Fibroblast of lung (primary cell): Measurements from ENCODE around the gene BZW1. TPM values are rescaled to one million over a fixed set of nuclear protein-coding genes. Genes with fewer than 3 reads are reported as not detected.

Experiments used
- DNase-seq, 2 donors: peaks; one replicate each; pipeline versions ENCODE4 v3.0.0 to v3.0.0-alpha.2; 2010; ENCODE audit warnings: low read depth in 2 of 2
- H2AFZ ChIP-seq: 2 replicates; pipeline ENCODE4 v1.5.1; 2012; ENCODE audit warnings: low read length, control low read depth, inconsistent platforms
- H3K27ac ChIP-seq: 2 replicates; pipeline ENCODE4 v1.5.1; 2011; ENCODE audit warnings: low read length, control low read depth; ENCODE audit not compliant: insufficient read depth
- H3K27me3 ChIP-seq: 2 replicates; pipeline ENCODE4 v1.5.1; 2011; ENCODE audit warnings: mild to moderate bottlenecking, low read length; ENCODE audit not compliant: control insufficient read depth, insufficient read depth
- H3K36me3 ChIP-seq: 2 replicates; pipeline ENCODE4 v1.5.1; 2011; ENCODE audit warnings: low read length; ENCODE audit not compliant: control insufficient read depth, insufficient read depth
- H3K4me1 ChIP-seq: 2 replicates; pipeline ENCODE4 v1.5.1; 2011; ENCODE audit warnings: low read length; ENCODE audit not compliant: control insufficient read depth, insufficient read depth; ENCODE audit errors: extremely low read depth
- H3K4me2 ChIP-seq: 2 replicates; pipeline ENCODE4 v1.5.1; 2011; ENCODE audit warnings: low read length, control low read depth; ENCODE audit not compliant: insufficient read depth; ENCODE audit errors: extremely low read depth
- H3K4me3 ChIP-seq, 4 experiments: fragments of 200-600 bp in 1 of 4; sonication (generic) in 1 of 4; replicated peaks in 1 of 4; 2 replicates each; pipeline ENCODE4 v1.5.1; 2011 to 2016; ENCODE audit warnings: low read length in 4 of 4, low read depth in 3 of 4, mild to moderate bottlenecking in 3 of 4, control low read depth in 2 of 4, inconsistent platforms in 1 of 4, mixed read lengths in 1 of 4; ENCODE audit not compliant: insufficient read depth in 1 of 4; ENCODE audit errors: control extremely low read depth in 1 of 4
- H3K79me2 ChIP-seq: 2 replicates; pipeline ENCODE4 v1.5.1; 2012; ENCODE audit warnings: mild to moderate bottlenecking, low read length, inconsistent platforms; ENCODE audit not compliant: control insufficient read depth, insufficient read depth
- H3K9ac ChIP-seq: 2 replicates; pipeline ENCODE4 v1.5.1; 2011; ENCODE audit warnings: mild to moderate bottlenecking, low read length, control low read depth; ENCODE audit not compliant: insufficient read depth
- H3K9me3 ChIP-seq: 2 replicates; pipeline ENCODE4 v1.5.1; 2012; ENCODE audit warnings: low read depth, low read length; ENCODE audit not compliant: control insufficient read depth, insufficient read depth
- H4K20me1 ChIP-seq: 2 replicates; pipeline ENCODE4 v1.5.1; 2011; ENCODE audit warnings: low read length; ENCODE audit not compliant: control insufficient read depth, insufficient read depth; ENCODE audit errors: extremely low read depth
- EZH2 ChIP-seq: IDR thresholded peaks from 2 replicates; pipeline ENCODE4 v1.5.1; 2012; ENCODE audit warnings: low read length, control low read depth, mild to moderate bottlenecking; ENCODE audit errors: missing control alignments
- polyA plus RNA-seq, 2 donors: library from polyadenylated mRNA; depleted of rRNA in 1 of 2; stranded (reverse) in 1 of 2; unstranded in 1 of 2; fragments of >200 nt; gene quantifications; 2 replicates each; pipeline ENCODE4 v1.2.1, GENCODE V29; 2011 to 2012; ENCODE audit warnings: missing spikeins in 1 of 2
- total RNA-seq: library from RNA; depleted of rRNA; stranded (reverse); fragments of >200 nt; gene quantifications from 2 replicates; pipeline ENCODE4 v1.2.1, GENCODE V29; 2014
- TF ChIP-seq, protein P1 (sequence below), 2 donors: IDR thresholded peaks in 1 of 2; conservative IDR thresholded peaks in 1 of 2; 1 replicate in 1 of 2; 2 replicates in 1 of 2; pipeline ENCODE4 v1.5.1; 2011 to 2012; ENCODE audit warnings: low read length in 2 of 2, control low read depth in 1 of 2, inconsistent platforms in 1 of 2, low read depth in 1 of 2, mild to moderate bottlenecking in 1 of 2

Gene BZW1
- total and polyA plus RNA-seq, 2 donors (not counting 1 experiment from before 2014, with no cell fraction given) = 325 to 425 TPM

DNA sequence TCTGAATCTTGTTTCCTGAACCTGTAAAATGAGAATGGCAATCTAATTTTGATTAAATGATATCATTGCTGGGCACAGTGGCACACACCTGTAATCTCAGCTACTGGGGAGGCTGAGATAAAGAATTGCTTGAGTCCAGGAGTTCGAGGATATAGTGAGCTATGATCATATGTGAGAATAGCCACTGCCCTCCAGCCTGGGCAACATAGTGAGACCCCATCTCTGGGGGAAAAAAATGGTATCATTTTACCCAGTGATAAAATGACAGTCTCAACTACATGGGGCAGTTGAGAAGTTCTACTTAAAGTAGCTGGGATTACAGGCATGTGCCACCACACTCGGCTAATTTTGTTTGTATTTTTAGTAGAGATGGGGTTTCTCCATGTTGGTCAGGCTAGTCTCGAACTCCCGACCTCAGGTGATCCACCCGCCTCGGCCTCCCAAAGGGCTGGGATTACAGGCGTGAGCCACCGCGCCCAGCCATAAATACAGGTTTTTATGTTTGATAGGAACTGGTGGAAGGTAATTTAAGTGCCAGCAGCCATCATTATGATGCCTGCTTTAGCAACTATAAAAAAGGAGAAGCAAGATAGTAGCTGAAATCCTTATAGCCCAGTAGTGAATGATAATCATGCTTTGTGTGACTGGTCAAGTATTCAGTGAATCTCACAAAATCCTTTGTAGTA lies 17.0 kb downstream of the BZW1 start:
- Histone ChIP-seq H2AFZ (no peak overlapping the region), H3K27me3 (no peaks in the 10 kb centered on the region), H3K27ac (no peak overlapping the region), H3K9me3 (no peaks in the 10 kb centered on the region), H3K4me3 (no peak overlapping the region), H3K79me2 (no peaks in the 10 kb centered on the region), H3K9ac (no peak overlapping the region), H3K4me2 (no peak overlapping the region), H3K4me1 (no peaks in the 10 kb centered on the region), H3K36me3 (no peaks in the 10 kb centered on the region), H4K20me1 (no peaks in the 10 kb centered on the region)
- no peak for DNase-seq
- TF ChIP-seq, protein P1, sequence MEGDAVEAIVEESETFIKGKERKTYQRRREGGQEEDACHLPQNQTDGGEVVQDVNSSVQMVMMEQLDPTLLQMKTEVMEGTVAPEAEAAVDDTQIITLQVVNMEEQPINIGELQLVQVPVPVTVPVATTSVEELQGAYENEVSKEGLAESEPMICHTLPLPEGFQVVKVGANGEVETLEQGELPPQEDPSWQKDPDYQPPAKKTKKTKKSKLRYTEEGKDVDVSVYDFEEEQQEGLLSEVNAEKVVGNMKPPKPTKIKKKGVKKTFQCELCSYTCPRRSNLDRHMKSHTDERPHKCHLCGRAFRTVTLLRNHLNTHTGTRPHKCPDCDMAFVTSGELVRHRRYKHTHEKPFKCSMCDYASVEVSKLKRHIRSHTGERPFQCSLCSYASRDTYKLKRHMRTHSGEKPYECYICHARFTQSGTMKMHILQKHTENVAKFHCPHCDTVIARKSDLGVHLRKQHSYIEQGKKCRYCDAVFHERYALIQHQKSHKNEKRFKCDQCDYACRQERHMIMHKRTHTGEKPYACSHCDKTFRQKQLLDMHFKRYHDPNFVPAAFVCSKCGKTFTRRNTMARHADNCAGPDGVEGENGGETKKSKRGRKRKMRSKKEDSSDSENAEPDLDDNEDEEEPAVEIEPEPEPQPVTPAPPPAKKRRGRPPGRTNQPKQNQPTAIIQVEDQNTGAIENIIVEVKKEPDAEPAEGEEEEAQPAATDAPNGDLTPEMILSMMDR (conservative IDR thresholded peaks at IDR 0.05 in 1 of 2, IDR thresholded peaks at IDR 0.05 in 1 of 2; ENCODE audit: low read depth in 1 of 2, low read length in 2 of 2) = no peak
- no peak for TF ChIP-seq EZH2

GRCh38 chr2:200829258-200829655 lies 17.5 kb downstream of the BZW1 start:
- no peak for DNase-seq
- Histone ChIP-seq H3K27me3 (no peaks in the 10 kb centered on the region), H2AFZ (no peak overlapping the region), H3K4me2 (no peak overlapping the region), H3K36me3 (no peaks in the 10 kb centered on the region), H3K9me3 (no peaks in the 10 kb centered on the region), H3K4me3 (no peak overlapping the region), H3K27ac (no peak overlapping the region), H3K9ac (no peak overlapping the region), H3K79me2 (no peaks in the 10 kb centered on the region), H4K20me1 (no peaks in the 10 kb centered on the region), H3K4me1 (no peaks in the 10 kb centered on the region)
- TF ChIP-seq EZH2 = no peak
- TF ChIP-seq, protein P1 (conservative IDR thresholded peaks at IDR 0.05 in 1 of 2, IDR thresholded peaks at IDR 0.05 in 1 of 2; ENCODE audit: low read depth in 1 of 2, low read length in 2 of 2) = no peak

- Histone ChIP-seq H3K4me3 (no peak overlapping the region), H2AFZ (no peak overlapping the region), H3K9ac (no peak overlapping the region), H4K20me1 (no peaks in the 10 kb centered on the region), H3K9me3 (no peaks in the 10 kb centered on the region), H3K27ac (no peak overlapping the region), H3K4me2 (no peak overlapping the region), H3K36me3 (no peaks in the 10 kb centered on the region), H3K27me3 (no peaks in the 10 kb centered on the region), H3K4me1 (no peaks in the 10 kb centered on the region), H3K79me2 (no peaks in the 10 kb centered on the region)
- DNase-seq = no peak
- TF ChIP-seq, protein P1 (conservative IDR thresholded peaks at IDR 0.05 in 1 of 2, IDR thresholded peaks at IDR 0.05 in 1 of 2; ENCODE audit: low read depth in 1 of 2, low read length in 2 of 2) = no peak
- TF ChIP-seq EZH2 = no peak
Observed at GRCh38 chr2:200834701-200835100, 23.0 kb downstream of the BZW1 start.
